Stimulated activated CD4-positive, alpha-beta T cell treated with anti-CD3 and anti-CD28 coated beads, Interleukin-15, amount 100 ng/mL, for 1 hour (primary cell): ENCODE measurements around the gene CDK19.
"Not testable (repeated sequence)": the region's sequence is repeated elsewhere in the genome, so short reads cannot be mapped to it uniquely, and the experiment has no call there.

Source experiments
- DNase-seq, 2 donors: peaks; one replicate each; pipeline ENCODE4 v3.0.0-alpha.2; 2020; ENCODE audit warnings: low read depth in 1 of 2, low spot score in 1 of 2

Gene CDK19

DNA sequence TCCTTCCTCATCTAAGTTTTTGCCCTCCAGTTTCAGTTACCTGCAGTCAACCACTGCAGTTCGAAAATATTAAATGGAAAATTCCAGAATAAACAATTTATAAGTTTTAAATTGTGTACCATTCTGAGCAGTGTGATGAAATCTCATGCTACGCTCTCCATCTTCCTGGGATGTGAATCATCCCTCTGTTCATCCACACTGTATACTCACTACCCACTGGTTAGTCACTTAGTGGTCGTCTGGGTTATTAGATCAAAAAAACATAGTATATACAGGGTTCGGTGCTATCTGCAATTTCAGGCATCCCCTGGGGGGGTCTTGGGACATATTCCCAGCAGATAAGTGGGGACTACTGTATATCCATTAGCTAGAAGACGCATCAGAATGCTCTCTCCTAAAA is 186.9 kb downstream of the CDK19 start:
- no peak for DNase-seq

DNA sequence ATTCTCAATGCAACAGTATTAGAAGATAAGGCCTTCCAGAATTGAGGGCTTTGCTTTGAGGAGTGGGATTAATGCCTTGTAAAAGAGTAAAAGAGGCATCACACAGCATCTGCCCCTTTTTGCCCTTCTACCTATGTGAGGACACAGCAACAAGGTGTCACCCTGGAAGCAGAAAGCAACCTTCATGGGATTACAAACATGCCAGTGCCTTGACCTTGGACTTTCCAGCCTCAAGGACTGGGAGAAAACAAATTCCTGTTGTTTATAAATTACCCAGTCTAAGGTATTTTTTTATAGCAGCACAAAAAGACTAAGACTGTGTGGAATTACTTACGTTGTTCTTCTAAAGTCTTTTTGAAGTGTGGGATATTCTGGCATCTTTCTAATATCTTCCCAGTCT is 188.8 kb downstream of the CDK19 start:
- DNase-seq = no peak

DNA sequence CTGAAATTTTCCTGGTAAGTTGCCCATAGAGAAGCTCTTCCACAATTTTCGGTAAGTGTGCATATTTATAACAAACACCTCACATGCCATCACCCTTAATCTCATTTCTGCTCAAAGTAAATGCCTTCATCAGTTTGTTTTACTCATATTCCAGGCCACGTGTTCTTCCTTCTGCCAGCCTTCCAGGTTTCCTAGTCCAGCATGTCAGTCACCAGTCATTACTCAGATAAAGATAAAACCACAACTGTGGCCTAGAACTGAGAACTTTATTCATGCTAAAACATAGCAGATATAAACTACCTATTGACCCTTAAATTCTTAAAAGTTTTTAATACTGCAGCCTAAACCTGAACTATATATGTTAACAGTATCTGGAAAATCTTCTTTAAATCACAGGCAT is 189.4 kb downstream of the CDK19 start:
- DNase-seq = no peak

DNA sequence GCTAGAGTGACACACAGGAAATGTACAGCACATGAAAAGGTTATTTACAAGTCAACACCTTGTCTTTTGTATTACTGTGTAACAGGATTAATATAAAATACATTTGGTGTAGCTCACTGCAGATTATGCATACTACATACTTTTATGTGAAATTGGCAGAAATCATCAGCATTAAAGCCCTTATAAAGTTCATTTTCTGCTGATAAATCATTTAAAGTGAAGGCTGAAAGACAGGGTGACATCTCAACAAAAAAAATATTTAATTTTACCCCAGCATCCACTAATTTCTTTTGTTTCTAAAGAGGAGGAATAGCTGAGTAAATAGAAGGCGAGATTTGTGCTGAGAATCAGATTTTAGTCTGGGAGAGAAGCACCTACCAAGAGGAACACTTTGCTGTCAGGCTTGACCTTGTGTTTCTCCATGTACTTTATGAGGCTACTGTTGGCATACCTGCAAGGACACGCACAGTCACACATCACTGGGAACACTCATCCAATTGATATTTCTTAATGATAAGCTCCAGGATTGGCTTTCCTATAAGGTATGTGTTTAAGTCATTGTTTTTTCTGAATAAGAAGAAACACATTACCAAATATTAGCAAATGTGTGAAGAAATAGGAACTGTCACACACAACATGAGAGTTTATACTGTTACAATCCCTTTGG is 192.2 kb downstream of the CDK19 start:
- DNase-seq = no peak

DNA sequence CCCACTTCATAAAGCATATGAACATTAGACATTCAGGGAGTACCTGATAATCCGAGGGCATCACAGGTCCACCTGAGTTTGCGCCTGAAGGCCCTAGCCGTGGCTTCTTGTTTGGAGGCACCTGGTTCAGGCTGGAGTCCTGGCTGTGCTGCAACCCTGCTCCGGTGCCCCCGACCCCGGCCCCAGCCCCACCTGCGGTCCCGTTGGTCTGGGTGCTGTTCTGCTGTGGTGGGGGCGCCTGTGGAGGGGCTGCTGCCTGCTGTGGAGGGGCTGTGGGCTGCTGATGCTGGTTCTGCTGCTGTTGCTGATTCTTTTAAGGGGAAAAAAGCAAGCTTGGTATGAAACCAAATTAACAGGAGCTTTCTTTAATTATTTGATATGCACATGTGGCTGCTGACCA is 194.2 kb downstream of the CDK19 start:
- no peak for DNase-seq

DNA sequence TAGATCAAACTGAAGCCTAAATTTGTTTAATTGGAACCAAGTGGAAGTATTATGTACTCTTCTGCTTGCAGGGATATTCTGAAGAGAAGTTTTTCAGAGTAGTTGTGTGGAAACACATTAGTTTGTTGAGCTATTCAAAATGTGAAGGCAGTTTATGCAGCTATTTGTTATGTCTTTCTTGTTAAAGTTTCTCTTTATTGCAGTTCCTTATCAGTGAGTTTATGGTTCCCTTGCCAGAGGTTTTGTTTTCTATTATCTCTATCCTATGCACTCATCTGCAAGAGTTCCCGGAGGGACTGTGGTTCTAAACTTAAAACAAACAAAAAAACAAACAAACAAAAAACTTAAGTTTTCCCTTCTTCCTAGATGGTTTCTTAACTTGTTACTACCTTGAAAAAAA is 195.2 kb downstream of the CDK19 start:
- DNase-seq = no peak

DNA sequence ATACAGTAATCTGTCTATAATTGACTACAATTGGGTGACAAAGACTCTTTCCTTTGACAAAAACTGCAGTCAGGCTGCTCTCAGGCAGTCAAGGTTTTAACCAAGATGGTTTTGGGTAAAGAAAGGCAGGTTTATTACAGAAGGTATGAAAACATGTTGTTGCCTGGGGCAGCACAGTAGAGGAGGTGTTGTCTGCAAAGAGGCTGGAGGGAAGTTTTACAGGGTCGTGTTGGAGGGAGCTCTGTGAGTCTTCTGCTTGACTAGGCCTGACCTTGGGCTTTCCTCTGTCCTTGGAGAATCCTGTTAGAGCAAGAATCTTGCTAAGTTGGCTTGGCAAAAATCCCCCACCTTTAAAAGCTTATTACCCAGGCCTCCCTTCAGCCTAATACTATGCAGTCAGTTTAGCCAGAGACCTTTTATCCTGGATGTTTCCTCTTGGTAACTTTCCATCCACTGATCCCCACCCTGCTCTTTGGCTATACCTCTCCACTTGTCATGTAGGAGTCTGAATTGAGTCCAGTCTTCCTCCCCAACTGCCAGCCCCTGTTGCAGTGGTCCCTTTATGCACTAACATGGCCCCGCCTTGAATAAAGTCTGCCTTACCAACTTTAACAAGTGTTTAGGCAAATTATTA is 195.9 kb downstream of the CDK19 start:
- no peak for DNase-seq

DNA sequence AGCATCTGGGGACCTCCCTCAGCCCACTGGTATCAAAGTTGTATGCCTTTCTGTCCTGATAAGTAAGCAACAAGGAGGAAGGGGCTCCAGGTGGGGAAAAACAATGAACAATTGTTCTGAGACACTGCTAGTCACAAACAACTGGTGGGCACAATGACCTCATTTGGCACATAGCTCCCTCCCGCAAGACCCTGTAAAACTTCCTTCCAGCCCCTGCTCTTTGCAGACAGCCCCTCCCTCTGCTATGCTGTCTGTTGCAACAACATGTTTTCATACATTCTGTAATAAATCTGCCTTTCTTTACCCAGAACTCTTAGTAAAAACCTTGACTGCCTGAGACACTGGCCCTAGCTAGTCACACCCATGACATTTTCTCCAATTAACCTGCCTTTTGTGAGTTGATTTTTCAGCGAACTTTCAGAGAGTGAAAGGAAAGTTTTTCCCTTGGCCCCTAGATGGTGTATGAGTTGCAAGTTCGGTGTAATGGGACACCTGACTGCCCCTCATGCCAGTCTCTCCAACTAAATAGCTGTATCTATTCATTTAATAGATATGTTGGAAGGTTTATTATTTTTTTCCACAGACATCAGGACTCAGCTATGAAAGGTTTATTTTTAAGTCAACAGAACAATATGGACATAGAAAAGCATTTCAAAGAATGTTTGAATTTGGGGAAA is 196.5 kb downstream of the CDK19 start:
- DNase-seq = no peak

DNA sequence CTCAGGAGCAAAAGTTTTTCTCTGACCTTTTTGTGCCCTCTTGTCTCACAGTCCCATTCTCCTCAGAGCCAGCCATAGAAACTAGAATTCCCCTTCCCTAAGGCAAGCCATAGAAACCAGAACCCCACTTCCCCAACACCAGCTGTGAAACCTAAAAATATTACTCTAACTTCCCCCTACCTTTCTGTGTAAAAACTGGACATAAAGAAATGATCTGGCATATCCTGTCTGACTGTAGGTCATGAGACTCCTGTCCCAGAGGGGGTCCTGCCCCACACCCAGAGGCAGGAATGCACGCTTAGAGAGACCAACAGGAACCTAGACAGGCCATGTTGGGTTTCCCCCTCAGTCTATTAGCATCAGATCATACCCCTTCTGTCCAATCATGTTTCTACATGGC is 198.2 kb downstream of the CDK19 start:
- DNase-seq = no peak

DNA sequence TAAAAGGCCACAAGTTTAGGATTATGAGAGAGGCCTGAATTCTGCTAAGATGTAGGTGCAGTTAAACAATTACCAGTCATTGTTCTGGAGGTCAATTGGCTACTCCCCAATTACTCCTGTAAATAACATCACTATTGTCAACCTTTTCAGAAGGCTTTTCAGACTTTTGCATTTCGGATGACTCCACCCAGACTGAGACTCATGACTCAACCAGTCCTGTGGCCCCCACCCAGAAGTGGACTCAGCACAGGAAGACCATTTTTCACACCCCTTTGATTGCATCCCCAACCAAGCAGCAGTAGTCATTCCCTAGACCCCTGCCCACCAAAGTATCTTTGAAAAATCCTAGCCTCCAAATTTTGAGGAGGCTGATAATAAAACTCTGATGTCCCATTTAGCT is 199.5 kb downstream of the CDK19 start:
- no peak for DNase-seq

DNA sequence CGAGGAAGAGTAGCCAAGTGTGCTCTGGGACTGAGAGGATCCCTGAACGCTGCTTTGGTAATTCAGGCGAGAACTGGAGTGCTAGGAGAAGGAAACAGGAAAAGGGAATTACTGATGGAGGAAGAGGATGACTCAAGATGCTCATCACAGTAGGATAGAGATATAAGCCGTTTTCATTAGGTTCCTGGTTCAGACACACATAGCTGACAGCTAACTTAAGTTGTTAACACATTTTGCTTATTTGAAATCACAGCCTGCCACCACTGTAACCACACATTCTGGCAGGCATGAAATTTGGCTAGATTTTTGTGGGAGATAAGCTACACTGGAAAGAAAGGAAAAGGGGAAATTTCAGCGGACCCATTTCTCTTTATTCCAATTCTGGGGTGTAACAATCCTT is 200.7 kb downstream of the CDK19 start:
- no peak for DNase-seq

DNA sequence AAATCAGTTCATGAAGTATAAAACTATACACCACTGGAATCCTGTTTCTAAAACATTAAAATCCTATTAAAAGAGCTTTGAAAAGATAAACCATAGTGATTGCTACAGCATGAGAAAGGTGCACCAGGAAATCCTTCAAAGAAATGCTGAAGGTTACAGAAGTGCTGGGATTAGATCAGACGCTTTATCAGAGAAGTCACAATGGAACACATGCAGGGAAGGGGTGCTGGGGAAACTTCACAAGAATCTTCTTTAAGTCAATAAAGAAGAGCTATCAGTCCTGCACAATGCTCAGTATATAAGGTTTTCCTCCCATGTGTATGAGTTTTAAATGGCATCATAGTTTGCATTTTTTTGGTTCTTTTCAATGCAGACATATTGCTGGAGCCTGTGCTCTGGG is 201.2 kb downstream of the CDK19 start:
- DNase-seq = no peak

DNA sequence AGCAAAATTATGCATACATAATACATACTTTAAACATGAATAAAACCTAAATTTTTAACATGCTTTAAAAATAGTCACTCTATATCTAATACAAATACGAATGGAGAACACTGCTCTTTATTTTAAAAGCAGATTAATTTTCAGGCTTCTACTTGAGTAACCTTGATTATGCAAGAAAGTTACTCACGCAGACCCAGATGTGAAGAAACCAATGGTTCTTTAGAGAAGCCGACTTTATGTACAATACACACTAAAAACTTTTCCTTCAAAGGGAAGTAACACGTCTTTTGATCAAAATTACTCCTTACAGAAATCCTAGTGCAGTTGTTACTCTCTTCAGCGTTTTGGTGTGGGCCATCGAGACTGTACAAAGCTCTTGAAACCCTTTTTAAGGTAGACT is 201.9 kb downstream of the CDK19 start:
- no peak for DNase-seq

DNA sequence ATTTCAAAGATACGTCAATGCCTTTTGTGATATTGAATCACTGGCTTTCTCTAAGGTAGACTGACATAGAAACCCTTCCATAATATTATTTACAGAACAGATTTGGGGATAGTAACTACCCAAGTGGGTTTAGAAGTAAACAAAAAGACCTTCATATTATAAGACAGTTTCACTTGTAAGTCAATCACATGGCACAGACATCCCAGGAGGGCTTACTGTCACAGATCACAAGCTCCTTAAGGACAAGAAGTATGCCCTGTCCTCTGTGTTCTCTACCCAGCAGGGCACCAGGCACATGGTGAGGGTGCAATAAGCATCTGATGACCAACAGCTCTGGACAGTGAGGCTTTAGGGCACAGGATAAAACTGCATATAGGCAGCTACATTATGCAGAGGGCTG is 203.0 kb downstream of the CDK19 start:
- DNase-seq = no peak

DNA sequence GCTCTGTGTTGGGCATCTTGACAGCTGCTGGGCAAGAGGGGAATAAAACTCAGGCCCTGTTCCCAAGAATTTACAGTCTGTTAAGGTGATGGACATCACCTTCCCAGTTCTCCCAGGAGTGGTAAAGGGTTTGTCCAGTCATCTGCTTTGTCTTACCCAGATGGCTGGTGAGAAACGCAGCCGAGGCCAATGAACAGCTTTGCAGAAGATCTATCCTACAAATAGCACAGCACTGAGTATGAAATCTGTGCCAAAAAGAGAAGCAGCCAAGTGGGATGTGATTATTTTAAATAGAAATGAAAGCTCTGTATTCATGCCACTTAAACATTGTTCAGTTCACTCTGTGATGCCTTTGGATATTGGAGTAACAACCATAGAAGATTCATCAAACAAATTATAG is 206.2 kb downstream of the CDK19 start:
- no peak for DNase-seq

DNA sequence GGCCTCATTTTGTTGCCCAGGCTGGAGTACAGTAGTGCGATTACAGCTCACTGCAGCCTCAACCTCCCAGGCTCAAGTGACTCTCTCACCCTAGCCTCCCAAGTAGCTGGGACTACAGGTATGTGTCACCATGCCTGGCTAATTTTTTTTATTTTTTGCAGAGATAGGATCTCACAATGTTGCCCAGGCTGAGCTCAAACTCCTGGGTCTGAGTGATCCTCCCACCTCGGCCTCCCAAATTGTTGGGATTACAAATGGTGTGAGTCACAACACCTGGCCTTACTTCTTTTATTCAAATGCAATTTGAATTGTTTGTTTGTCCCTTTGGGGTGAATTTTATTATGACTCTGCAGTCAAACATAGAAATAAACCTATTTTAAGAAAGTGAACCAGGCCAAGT is 207.1 kb downstream of the CDK19 start:
- DNase-seq = no peak

DNA sequence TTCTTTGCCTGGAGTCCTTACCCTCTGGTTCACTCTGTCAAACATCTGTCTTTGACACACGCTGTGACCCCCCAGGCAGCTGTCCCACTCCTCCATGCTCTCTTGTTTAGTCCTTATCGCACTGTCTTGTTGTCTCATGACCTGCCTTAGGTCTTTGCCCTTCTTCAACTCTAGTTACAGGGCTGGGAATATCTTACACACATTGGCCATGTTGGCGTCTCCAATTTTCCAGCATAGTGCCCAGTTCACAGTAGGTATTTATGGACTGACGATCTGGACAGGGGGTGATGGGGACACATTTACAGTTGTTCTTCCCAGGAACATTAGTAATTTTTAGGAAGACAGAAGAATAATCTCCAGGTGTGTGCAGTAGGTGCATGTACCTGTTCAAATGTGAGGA is 209.1 kb downstream of the CDK19 start:
- no peak for DNase-seq

DNA sequence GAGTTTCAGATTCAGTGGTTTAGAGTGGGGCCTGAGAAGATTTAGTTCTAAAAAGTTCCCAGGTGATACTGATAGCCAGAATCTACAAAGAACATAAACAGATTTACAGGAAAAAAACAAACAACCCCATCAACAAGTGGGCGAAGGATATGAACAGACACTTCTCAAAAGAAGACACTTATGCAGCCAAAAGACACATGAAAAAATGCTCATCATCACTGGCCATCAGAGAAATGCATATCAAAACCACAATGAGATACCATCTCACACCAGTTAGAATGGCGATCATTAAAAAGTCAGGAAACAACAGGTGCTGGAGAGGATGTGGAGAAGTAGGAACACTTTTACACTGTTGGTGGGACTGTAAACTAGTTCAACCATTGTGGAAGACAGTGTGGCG is 214.6 kb downstream of the CDK19 start:
- DNase-seq = not testable (repeated sequence)

DNA sequence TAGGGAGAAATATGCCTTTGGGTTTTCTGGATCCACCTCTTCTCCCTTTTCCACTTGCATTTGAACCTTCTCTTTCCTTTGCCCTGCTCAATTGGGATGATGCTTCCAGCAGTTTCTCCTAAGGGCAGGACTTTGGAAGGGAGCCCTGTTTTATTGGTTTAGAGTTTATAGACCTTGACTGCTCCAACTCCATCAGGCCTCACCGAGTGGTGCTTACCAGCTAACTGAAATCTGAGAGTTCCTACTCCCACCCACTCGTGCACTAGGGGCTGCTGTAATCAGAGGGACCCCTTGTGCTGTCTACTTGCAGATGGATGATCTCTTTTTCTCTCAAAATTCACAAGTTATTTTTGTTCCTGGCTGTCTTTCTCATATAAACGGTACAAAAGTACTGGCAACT is 217.5 kb downstream of the CDK19 start:
- DNase-seq = no peak

DNA sequence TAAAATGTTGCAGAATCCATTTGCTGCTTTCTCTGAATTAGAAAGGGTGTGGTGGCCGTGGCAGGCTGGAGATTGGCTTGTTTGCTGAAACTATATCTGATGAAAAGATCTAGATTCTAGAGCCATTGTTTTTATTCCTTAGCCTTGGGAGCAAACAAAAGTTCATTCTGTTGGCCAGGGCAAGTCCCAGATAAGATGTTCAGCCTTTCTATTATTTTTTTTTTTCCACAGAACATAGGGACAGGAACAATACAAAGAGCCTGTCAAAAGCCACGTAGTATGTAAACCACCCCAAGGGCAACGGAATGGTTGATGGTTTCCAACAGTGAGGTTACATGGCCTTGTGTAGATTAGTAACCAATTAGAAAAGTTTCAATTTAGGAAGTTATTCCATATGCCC is 218.9 kb downstream of the CDK19 start:
- DNase-seq = no peak

DNA sequence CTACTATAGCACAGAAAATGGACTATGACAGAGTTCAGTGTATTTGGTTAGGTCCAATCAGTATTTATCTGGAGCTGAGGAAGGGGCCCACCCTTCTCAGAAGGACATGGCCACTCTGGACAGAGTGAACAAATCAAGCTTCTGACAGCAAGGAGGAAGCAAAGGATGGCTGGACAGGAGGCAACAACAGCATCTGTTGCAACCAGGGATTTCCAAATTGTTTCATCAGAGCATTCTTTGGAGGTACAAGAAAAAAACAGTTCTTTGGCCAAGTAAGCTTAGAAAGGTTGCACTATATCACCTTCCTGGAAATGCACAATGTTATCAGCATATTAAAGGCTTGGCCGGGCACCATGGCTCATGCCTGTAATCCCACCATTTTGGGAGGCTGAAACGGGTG is 220.2 kb downstream of the CDK19 start:
- no peak for DNase-seq

DNA sequence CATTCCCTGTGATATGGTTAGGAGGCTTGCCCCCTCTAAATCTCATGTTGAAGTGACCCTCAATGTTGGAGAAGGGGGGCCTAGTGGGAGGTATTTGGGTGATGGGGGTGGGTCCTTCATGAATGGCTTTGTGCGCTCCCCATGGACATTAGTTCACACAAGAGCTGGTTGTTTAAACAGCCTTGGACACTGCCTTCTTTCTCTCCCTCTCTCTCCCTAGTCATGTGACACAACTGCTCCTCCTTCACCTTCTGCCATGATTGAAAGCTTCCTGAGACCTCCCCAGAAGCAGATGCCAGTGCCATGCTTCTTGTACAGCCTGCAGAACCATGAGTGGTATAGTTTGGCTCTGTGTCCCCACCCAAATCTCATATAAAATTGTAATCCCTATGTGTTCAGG is 221.6 kb downstream of the CDK19 start:
- DNase-seq = no peak

DNA sequence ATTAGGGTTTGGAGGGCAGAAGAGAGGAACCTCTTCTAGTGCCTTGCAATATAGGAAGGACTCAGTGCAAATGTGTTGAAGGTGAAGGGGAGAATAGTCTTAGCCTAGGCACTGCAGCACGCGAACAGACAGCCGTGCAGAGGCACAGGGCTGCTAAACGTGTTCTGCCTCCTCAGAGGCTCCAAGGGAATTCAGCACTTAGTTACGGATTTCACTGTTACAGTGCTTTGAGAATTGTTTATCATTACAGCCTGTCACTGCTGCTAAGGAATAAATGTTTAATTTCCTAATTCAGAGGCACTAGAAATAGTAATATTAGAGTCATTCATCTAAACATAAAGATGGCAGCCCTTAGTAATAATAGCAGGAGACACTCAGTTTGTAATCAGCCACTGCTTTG is 222.5 kb downstream of the CDK19 start:
- no peak for DNase-seq
